ENCODE data around the gene CELSR3. TPM values are rescaled to one million over a fixed set of nuclear protein-coding genes. Genes with fewer than 3 reads are reported as not detected.

Gene CELSR3
- polyA plus RNA-seq, 1 donor: 3.9 TPM

GRCh38 chr3:48696156-48696555 lies 33.5 kb upstream of the CELSR3 start:
- Histone ChIP-seq H3K9me3 (ENCODE audit: control insufficient read depth, low read depth, low read length) (no peaks in the 10 kb centered on the region), H3K36me3 (ENCODE audit: control insufficient read depth, insufficient read depth, low read length) (peaks cover 81% of the 10 kb centered on the region), H3K4me1 (ENCODE audit: control insufficient read depth, insufficient read depth, low read length) (peaks cover 6% of the 10 kb centered on the region), H3K27me3 (ENCODE audit: control insufficient read depth, insufficient read depth, low read length) (no peaks in the 10 kb centered on the region), H3K4me3 (ENCODE audit: low read length) (no peak overlapping the region), H3K27ac (ENCODE audit: low read length) (no peak overlapping the region)
- WGBS (ENCODE audit: insufficient coverage, low lambda C conversion rate): 100% methylated on average over 2 of the region's 5 CpGs
- DNase-seq: no peak

GRCh38 chr3:48695393-48695753 lies 32.7 kb upstream of the CELSR3 start:
- no peak for DNase-seq
- Histone ChIP-seq H3K4me3 (ENCODE audit: low read length) (no peak overlapping the region), H3K4me1 (ENCODE audit: control insufficient read depth, insufficient read depth, low read length) (peaks cover 6% of the 10 kb centered on the region), H3K27ac (ENCODE audit: low read length) (no peak overlapping the region), H3K9me3 (ENCODE audit: control insufficient read depth, low read depth, low read length) (no peaks in the 10 kb centered on the region), H3K36me3 (ENCODE audit: control insufficient read depth, insufficient read depth, low read length) (peaks cover 82% of the 10 kb centered on the region), H3K27me3 (ENCODE audit: control insufficient read depth, insufficient read depth, low read length) (no peaks in the 10 kb centered on the region)
- 100% methylated on average over 1 of the region's 9 CpGs for WGBS (ENCODE audit: insufficient coverage, low lambda C conversion rate)

DNA sequence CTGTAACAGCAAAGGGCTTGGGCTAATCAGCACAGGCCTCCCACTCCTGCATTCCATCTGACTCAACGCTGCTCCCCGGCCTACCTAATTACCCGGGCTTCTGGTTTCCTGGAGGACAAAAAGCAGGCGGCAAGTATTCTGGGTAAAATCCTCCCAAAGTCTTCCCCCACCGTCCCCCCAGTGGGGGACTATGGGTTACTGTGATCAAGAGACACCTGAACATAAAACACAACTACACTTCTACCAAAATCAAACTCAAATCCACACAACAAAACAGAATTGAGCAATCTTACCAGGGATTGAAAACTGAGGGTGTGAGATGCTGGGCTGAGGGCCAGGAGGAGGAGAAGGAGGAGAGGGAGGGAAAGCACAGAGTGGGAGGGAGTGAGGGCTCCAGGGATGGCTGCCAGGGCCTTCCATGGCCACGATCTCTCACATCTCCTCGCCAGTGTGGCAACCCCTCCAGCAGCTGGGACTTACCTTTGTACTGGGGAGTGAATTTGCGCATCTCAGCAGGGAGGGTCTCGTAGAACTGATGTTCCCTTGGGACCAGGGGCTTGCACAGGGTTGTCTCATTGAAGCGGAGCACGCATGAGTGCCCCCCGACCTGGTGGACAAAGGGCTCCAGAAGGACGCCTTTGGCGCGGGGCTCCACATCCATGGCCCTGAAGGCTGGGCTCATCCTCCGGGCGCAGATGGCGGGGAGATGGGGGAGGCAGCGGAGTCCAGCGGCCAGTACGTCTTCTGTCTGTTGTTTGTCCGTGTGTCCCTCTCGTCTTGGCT lies 32.1 kb upstream of the CELSR3 start:
- Histone ChIP-seq H3K27ac (ENCODE audit: low read length) (no peak overlapping the region), H3K27me3 (ENCODE audit: control insufficient read depth, insufficient read depth, low read length) (no peaks in the 10 kb centered on the region), H3K4me3 (ENCODE audit: low read length) (no peak overlapping the region), H3K36me3 (ENCODE audit: control insufficient read depth, insufficient read depth, low read length) (peaks cover 83% of the 10 kb centered on the region), H3K9me3 (ENCODE audit: control insufficient read depth, low read depth, low read length) (no peaks in the 10 kb centered on the region), H3K4me1 (ENCODE audit: control insufficient read depth, insufficient read depth, low read length) (peaks cover 6% of the 10 kb centered on the region)
- WGBS (ENCODE audit: insufficient coverage, low lambda C conversion rate): no CpG with 5 or more reads among the region's 23 CpGs
- no peak for DNase-seq

DNA sequence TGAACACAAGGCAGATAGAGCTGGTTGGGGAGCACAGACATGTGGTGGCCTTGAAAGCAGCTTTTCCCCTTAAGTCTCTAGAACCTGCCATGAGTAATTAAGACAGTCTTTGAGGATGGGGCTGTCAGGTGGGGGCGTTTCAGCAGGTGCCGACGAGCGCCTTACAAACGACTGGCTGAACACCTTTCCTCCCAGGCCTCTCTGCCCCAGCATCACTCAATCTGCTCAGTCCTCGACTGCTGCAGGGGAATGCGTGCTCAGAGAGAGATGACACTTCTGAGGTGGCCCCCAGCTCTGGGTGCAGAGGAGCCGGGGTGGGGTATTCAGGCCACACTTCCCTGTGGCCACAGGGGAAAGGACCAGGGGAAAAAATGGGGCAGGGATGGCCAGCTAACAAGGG lies 31.1 kb upstream of the CELSR3 start:
- no peaks in the 10 kb centered on the region for H3K27me3 ChIP-seq (ENCODE audit: control insufficient read depth, insufficient read depth, low read length)
- no peaks in the 10 kb centered on the region for H3K9me3 ChIP-seq (ENCODE audit: control insufficient read depth, low read depth, low read length)
- peaks cover 6% of the 10 kb centered on the region for H3K4me1 ChIP-seq (ENCODE audit: control insufficient read depth, insufficient read depth, low read length)
- no peak overlapping the region for H3K27ac ChIP-seq (ENCODE audit: low read length)
- WGBS (ENCODE audit: insufficient coverage, low lambda C conversion rate): no CpG with 5 or more reads among the region's 8 CpGs
- peaks cover 83% of the 10 kb centered on the region for H3K36me3 ChIP-seq (ENCODE audit: control insufficient read depth, insufficient read depth, low read length)
- H3K4me3 ChIP-seq (ENCODE audit: low read length): no peak overlapping the region
- no peak for DNase-seq

GRCh38 chr3:48692551-48692950 lies 29.9 kb upstream of the CELSR3 start:
- DNase-seq: no peak
- Histone ChIP-seq H3K27me3 (ENCODE audit: control insufficient read depth, insufficient read depth, low read length) (no peaks in the 10 kb centered on the region), H3K9me3 (ENCODE audit: control insufficient read depth, low read depth, low read length) (no peaks in the 10 kb centered on the region), H3K36me3 (ENCODE audit: control insufficient read depth, insufficient read depth, low read length) (peaks cover 84% of the 10 kb centered on the region), H3K27ac (ENCODE audit: low read length) (no peak overlapping the region), H3K4me3 (ENCODE audit: low read length) (no peak overlapping the region), H3K4me1 (ENCODE audit: control insufficient read depth, insufficient read depth, low read length) (peaks cover 6% of the 10 kb centered on the region)

GRCh38 chr3:48690846-48691458 lies 28.3 kb upstream of the CELSR3 start:
- WGBS (ENCODE audit: insufficient coverage, low lambda C conversion rate): no CpG with 5 or more reads among the region's 2 CpGs
- Histone ChIP-seq H3K27ac (ENCODE audit: low read length) (no peak overlapping the region), H3K36me3 (ENCODE audit: control insufficient read depth, insufficient read depth, low read length) (peaks cover 81% of the 10 kb centered on the region)

GRCh38 chr3:48689384-48689783 lies 26.7 kb upstream of the CELSR3 start:
- Histone ChIP-seq H3K27ac (ENCODE audit: low read length) (no peak overlapping the region), H3K4me3 (ENCODE audit: low read length) (no peak overlapping the region), H3K4me1 (ENCODE audit: control insufficient read depth, insufficient read depth, low read length) (peaks cover 6% of the 10 kb centered on the region), H3K27me3 (ENCODE audit: control insufficient read depth, insufficient read depth, low read length) (no peaks in the 10 kb centered on the region), H3K9me3 (ENCODE audit: control insufficient read depth, low read depth, low read length) (no peaks in the 10 kb centered on the region), H3K36me3 (ENCODE audit: control insufficient read depth, insufficient read depth, low read length) (peaks cover 69% of the 10 kb centered on the region)
- DNase-seq: no peak
- no CpG with 5 or more reads among the region's 5 CpGs for WGBS (ENCODE audit: insufficient coverage, low lambda C conversion rate)

More at GRCh38 chr3:48690846-48691458, 28.3 kb upstream of the CELSR3 start:
- Histone ChIP-seq H3K4me3 (ENCODE audit: low read length) (no peak overlapping the region), H3K27me3 (ENCODE audit: control insufficient read depth, insufficient read depth, low read length) (no peaks in the 10 kb centered on the region), H3K4me1 (ENCODE audit: control insufficient read depth, insufficient read depth, low read length) (peaks cover 6% of the 10 kb centered on the region), H3K9me3 (ENCODE audit: control insufficient read depth, low read depth, low read length) (no peaks in the 10 kb centered on the region)
- no peak for DNase-seq

GRCh38 chr3:48688737-48689075 lies 26.0 kb upstream of the CELSR3 start:
- peaks cover 62% of the 10 kb centered on the region for H3K36me3 ChIP-seq (ENCODE audit: control insufficient read depth, insufficient read depth, low read length)
- WGBS (ENCODE audit: insufficient coverage, low lambda C conversion rate): no CpG with 5 or more reads among the region's 3 CpGs
- DNase-seq: no peak

GRCh38 chr3:48688032-48688736 lies 25.5 kb upstream of the CELSR3 start:
- Histone ChIP-seq H3K4me1 (ENCODE audit: control insufficient read depth, insufficient read depth, low read length) (peaks cover 14% of the 10 kb centered on the region), H3K4me3 (ENCODE audit: low read length) (no peak overlapping the region), H3K27ac (ENCODE audit: low read length) (no peak overlapping the region), H3K36me3 (ENCODE audit: control insufficient read depth, insufficient read depth, low read length) (peaks cover 57% of the 10 kb centered on the region), H3K9me3 (ENCODE audit: control insufficient read depth, low read depth, low read length) (no peaks in the 10 kb centered on the region), H3K27me3 (ENCODE audit: control insufficient read depth, insufficient read depth, low read length) (no peaks in the 10 kb centered on the region)
- no peak for DNase-seq
- WGBS (ENCODE audit: insufficient coverage, low lambda C conversion rate): 100% methylated on average over 2 of the region's 18 CpGs

More at GRCh38 chr3:48688737-48689075, 26.0 kb upstream of the CELSR3 start:
- Histone ChIP-seq H3K27ac (ENCODE audit: low read length) (no peak overlapping the region), H3K4me1 (ENCODE audit: control insufficient read depth, insufficient read depth, low read length) (peaks cover 10% of the 10 kb centered on the region), H3K4me3 (ENCODE audit: low read length) (no peak overlapping the region), H3K27me3 (ENCODE audit: control insufficient read depth, insufficient read depth, low read length) (no peaks in the 10 kb centered on the region), H3K9me3 (ENCODE audit: control insufficient read depth, low read depth, low read length) (no peaks in the 10 kb centered on the region)

- Histone ChIP-seq H3K36me3 (ENCODE audit: control insufficient read depth, insufficient read depth, low read length) (peaks cover 54% of the 10 kb centered on the region), H3K4me1 (ENCODE audit: control insufficient read depth, insufficient read depth, low read length) (peaks cover 14% of the 10 kb centered on the region), H3K27ac (ENCODE audit: low read length) (no peak overlapping the region), H3K9me3 (ENCODE audit: control insufficient read depth, low read depth, low read length) (no peaks in the 10 kb centered on the region), H3K4me3 (ENCODE audit: low read length) (no peak overlapping the region), H3K27me3 (ENCODE audit: control insufficient read depth, insufficient read depth, low read length) (no peaks in the 10 kb centered on the region)
- no peak for DNase-seq
- WGBS (ENCODE audit: insufficient coverage, low lambda C conversion rate): no CpG with 5 or more reads among the region's 3 CpGs
Observed at GRCh38 chr3:48687220-48687678, 24.6 kb upstream of the CELSR3 start.
